ENCODE data around the gene C22orf23.
"Not testable (repeated sequence)": the region's sequence is repeated elsewhere in the genome, so short reads cannot be mapped to it uniquely, and the experiment has no call there.

The C22orf23 gene

GRCh38 chr22:37951305-37951704, 2.1 kb downstream of the C22orf23 start:
- no peak for DNase-seq

- DNase-seq, result not testable (repeated sequence)
Measured at GRCh38 chr22:37947142-37947795, 6.1 kb downstream of the C22orf23 start.

DNA sequence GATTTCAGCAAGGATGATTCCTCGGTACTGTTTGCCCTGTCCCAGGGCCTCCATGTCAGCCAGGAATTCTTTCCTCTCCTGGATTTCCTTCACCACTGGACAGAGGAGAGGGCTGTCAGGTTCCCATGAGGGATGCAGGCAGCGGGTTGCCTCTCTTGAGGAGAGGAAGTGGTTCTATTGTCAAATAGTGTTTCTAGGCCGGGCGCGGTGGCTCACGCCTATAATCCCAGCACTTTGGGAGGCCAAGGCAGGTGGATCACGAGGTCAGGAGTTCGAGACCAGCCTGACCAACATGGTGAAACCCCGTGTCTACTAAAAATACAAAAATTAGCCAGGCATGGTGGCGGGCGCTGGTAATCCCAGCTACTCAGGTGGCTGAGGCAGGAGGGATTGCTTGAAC, 9.0 kb downstream of the C22orf23 start:
- not testable (repeated sequence) for DNase-seq

DNA sequence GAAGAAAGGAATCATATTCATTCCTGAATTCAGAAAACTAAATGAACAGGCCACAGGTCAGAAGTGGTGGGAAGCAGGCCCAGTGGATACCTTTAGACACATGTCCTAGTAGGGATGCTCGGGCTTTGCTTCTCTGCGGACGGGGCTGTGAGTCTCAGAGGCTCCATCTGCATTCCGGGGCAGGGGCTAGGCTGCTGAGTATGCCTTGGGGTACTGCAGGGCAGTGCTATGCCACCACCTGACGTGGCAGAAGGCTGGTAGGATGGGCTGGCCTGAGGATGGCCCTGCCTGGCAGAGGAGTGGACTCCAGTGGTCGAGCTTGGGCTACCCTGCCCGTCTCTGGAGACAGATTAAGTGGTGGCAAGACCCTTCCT, 9.6 kb downstream of the C22orf23 start:
- no peak for DNase-seq

DNA sequence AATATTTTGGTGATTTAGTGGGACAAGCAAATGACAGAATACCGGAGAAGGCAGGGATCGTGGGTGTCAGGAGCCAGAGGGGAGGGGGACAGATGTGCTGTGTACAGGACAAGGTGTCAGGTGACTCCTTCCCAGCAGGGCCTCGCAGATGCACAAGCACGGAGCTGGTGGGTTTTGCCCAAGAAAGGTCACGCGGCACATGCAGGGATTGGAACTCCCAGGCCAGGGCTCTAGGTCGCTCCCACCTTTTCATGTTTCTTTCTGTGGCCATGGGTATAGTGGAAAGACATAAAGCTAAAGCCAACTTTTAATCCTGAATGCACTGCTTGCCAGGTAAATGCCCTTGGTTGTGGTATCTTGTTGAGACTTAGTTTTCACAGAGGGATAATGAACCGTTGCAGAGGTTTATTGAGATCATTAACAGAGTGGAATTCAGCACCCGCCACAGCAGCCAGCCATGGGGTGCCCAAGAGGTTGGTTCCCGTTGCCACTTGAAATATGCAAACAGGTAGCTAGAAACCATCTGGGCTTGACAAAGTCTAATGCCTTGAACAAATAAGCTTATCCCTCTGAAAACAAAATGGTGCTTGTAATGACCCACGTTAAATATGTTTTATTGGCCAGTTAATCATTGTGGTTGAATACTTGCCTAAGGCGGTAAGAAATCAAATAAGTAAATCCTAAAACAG, 10.1 kb downstream of the C22orf23 start:
- no peak for DNase-seq

DNA sequence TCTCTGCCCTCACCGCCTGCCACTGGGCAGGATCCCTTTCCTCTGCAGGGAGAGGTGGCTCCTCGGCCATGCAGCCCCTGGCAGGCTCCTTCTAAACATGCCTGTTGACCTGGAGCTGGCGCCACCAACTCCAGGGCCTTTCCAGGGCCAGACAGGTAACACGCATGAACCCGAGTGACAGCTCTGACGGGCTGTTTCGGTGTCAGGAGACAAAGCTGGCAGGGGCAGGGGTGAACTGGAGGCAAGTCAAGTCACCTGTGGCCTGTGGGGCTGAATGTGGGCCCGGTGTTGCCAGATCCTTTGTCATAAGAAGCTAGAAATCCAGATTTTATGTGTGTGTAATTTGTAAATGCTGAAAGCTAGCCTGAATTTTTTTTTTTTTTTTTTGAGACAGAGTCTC, 11.3 kb downstream of the C22orf23 start:
- no peak for DNase-seq

DNA sequence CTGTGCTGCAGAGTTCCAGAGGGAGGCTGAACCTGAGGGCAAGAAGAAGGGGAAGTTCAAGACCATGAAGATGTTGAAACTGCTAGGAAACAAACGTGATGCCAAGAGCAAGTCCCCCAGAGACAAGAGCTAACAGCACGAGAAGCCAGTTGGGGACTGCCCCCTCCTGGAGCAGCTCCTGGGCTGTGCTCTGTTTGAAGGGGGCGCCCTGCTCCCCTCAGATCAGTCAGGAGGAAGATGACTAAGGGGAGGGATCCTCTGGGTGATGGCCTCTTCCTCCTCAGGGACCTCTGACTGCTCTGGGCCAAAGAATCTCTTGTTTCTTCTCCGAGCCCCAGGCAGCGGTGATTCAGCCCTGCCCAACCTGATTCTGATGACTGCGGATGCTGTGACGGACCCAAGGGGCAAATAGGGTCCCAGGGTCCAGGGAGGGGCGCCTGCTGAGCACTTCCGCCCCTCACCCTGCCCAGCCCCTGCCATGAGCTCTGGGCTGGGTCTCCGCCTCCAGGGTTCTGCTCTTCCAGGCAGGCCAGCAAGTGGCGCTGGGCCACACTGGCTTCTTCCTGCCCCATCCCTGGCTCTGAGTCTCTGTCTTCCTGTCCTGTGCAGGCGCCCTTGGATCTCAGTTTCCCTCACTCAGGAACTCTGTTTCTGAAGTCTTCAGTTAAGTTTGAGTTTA, 12.6 kb downstream of the C22orf23 start:
- DNase-seq, result no peak

DNA sequence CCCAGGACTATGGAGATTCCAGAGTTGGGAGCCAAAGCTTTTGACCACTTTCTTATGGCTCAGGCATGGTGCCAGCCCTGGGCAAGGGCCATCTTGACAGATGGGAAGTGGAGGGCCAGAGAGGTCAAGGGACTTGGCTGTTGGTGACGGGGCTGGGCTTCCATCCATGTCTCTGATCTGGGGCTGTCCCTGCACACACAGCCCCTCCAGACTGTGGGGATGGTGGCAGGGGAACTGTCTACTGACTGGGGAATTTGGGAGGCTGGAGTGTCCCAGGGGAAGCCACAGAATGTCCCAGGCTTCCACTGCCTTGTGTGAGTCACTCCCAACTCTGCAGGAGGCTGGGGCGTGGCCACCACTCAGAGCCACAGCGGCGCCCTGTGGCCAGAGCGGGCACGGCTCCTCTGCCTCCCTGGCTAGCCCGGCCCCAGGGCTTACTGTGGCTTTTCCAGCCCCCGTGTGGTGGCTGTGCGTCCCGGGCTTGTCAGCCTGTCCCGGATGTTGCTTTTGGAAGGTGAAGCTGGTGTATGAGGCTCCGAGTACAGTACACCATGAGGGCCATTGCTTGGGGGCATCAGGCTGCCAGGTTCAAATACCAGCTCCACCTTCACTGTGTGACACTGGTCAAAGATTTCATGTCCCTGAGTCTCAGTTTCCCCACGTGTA, 19.6 kb downstream of the C22orf23 start:
- DNase-seq, result peak; percentile 19

DNA sequence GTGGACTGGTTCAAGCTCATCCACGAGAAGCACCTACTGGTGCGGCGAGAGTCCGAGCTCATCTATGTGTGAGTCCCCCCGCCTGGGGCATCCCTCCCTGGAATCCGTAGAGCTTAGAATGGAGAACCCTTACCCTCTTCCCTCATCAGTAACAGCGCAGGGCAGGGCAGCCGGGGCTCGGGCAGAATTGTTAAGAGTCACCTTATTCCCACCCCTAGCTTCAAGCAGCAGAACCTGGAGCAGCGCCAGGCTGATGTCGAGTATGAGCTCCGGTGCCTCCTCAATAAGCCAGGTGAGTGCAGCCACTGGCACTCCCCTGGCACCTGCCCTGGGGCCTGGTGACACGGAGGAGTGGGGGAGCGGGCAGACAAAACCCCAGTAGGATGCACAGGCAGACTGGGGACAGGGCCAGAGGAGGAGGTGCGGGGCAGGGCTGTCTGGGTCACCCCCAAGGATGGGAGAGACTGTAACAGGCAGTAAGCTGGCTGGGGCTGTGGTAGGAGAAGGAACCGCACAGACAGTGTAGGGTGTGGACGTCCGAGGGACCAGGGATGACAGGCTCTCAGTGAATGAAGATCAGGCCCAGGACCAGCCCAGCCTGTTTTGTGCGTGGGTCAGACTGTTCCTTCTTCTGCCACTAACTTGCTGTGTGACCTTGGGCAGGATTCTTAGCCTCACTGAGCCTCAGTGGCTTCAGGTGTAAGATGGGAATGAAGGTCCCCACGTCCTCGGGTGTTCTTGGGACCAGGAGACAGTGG, 20.4 kb downstream of the C22orf23 start:
- peak; percentile 52 for DNase-seq

DNA sequence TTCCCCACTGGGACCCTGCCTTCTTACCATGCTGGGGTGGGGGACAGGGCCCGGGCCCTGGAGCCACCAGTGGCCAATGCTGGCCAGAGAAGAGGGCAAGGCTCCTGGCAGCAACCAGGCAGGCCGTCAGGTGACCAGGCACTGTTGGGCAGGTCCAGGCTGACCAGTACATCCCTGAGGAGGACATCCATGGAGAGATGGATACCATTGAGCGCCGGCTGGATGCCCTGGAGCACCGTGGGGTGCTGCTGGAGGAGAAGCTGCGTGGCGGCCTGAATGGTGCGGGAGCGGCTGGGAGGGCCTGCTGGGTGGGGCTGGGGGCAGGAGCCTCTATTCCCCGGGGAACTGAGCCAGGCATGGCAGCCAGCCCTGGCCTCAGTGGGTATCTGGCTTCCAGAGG, 21.0 kb downstream of the C22orf23 start:
- no peak for DNase-seq

- DNase-seq, result peak; percentile 10
Measured at GRCh38 chr22:37931893-37932389, 21.5 kb downstream of the C22orf23 start.

- no peak for DNase-seq
Measured at GRCh38 chr22:37930952-37931440, 22.4 kb downstream of the C22orf23 start.

GRCh38 chr22:37930270-37930951, 23.0 kb downstream of the C22orf23 start:
- no peak for DNase-seq

DNA sequence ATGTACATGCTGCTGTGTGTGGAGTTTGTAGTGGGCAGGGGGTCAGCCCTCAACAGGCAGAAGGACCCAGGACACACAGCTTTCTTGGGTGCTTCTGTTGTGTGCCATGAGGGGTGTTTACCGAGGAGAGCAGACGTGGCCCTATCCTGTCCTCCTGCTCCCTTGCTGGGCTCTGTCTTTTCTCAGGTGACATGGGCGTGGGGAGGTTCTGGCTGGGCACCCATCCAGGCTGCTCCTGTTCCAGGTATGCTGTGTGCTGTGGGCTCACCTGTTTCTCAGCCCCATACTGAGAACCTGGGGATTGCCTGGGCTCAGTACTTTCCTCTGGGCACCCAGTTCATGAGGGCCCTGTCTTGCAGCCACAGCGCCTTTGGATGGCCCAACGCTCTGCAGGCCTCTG, 24.0 kb downstream of the C22orf23 start:
- DNase-seq, result no peak

DNA sequence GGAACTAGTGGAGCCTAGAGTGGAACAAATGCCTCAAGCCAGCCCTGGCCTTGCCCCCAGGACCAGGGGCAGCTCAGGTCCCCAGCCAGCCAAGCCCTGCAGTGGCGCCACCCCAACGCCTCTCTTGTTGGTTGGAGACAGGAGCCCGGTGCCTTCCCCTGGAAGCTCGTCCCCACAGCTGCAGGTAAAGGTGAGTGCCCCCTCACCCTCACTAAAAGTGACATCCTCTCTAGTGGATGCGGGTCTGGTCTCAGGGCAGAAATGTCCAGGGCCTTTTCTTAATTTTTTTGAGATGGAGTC, 25.8 kb downstream of the C22orf23 start:
- DNase-seq, result no peak

GRCh38 chr22:37926771-37927636, 26.4 kb downstream of the C22orf23 start:
- no peak for DNase-seq

DNA sequence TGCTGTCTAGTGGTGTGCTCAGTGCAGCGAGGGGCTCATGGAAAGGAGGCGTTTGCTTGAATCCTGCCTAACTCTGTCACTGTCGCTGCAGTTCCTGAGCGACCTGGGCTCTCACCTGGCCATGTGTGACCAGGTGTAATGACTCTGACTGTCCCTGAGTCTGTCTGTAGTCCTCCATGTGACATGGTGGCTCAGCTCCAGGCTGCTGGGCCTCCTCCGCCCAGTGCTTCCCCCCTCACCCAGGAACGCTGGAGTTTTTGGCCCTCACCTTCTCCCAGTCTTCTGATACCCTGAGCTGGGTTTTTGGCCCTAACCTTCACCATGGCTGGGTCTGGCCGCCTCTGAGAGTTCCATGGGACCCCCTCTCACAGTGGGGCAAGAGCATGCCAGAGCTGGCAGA, 27.0 kb downstream of the C22orf23 start:
- no peak for DNase-seq

GRCh38 chr22:37925767-37926166, 27.6 kb downstream of the C22orf23 start:
- no peak for DNase-seq

DNA sequence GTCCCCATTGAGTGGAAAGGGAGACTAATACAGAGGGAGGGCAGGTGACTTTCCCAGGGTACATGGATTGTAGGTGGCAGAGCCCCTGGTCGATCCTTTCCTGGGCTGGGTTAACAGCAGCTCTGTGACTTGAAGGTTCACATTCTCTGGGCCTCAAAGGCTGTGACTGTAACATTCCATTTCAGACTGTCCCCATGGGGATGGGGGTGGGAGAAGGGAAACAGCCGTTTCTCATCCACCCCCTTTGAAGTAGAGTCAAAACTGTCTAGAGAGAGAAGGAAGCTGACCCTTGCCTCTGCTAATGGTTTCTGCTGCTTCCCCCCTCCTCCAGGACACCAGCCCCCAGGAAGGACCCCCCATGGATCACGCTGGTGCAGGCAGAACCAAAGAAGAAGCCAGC, 28.1 kb downstream of the C22orf23 start:
- DNase-seq, result no peak

- no peak for DNase-seq
Measured at GRCh38 chr22:37924386-37925065, 28.9 kb downstream of the C22orf23 start.

- no peak for DNase-seq
Measured at GRCh38 chr22:37923927-37924326, 29.5 kb downstream of the C22orf23 start.
